Forelimb muscle (tissue), 1 donor: ENCODE results near the gene PSMA5. TPM values are rescaled to one million over a fixed set of nuclear protein-coding genes. Genes with fewer than 3 reads are reported as not detected.
"Not testable (repeated sequence)": the region's sequence is repeated elsewhere in the genome, so short reads cannot be mapped to it uniquely, and the experiment has no call there.

ENCODE experiments used
- DNase-seq: peaks from one replicate; pipeline ENCODE4 v3.0.0-alpha.2; 2013; ENCODE audit warnings: low read depth
- polyA plus RNA-seq: library from polyadenylated mRNA; unstranded; fragments of 120-200 nt; gene quantifications from one replicate; pipeline ENCODE4 v1.2.1, GENCODE V29; 2013; ENCODE audit not compliant: insufficient read length

Gene PSMA5
- polyA plus RNA-seq = 65.7 TPM

- DNase-seq = peak; percentile 95
These were observed at the start of gene PSMA5 for GRCh38 chr1:109426281-109427170. Gene PSMA5 (minus strand): TSS chr1:109426448. CDS start chr1:109426330, 118 bp downstream.

- DNase-seq = no peak
These were observed 49.0 kb upstream of the PSMA5 start for GRCh38 chr1:109475261-109475660.

- no peak for DNase-seq
These were observed 48.4 kb upstream of the PSMA5 start for GRCh38 chr1:109474697-109475096.

- DNase-seq = not testable (repeated sequence)
These were observed 47.2 kb upstream of the PSMA5 start for GRCh38 chr1:109473284-109474057.

GRCh38 chr1:109472779-109473178 lies 46.5 kb upstream of the PSMA5 start:
- DNase-seq = no peak

GRCh38 chr1:109470245-109470644 lies 44.0 kb upstream of the PSMA5 start:
- no peak for DNase-seq

GRCh38 chr1:109468903-109469302 lies 42.7 kb upstream of the PSMA5 start:
- no peak for DNase-seq

GRCh38 chr1:109468061-109468460 lies 41.8 kb upstream of the PSMA5 start:
- DNase-seq = no peak

- no peak for DNase-seq
These were observed 41.1 kb upstream of the PSMA5 start for GRCh38 chr1:109467301-109467777.

GRCh38 chr1:109466452-109467300 lies 40.4 kb upstream of the PSMA5 start, which contains the start of gene SYPL2:
Gene SYPL2 (plus strand): TSS chr1:109466546. CDS start chr1:109466844, 298 bp downstream.
- no peak for DNase-seq

- no peak for DNase-seq
These were observed 39.8 kb upstream of the PSMA5 start for GRCh38 chr1:109466125-109466451.

GRCh38 chr1:109457819-109458218 lies 31.6 kb upstream of the PSMA5 start:
- no peak for DNase-seq

GRCh38 chr1:109454497-109455133 lies 28.4 kb upstream of the PSMA5 start:
- DNase-seq = no peak

GRCh38 chr1:109447524-109447923 lies 21.3 kb upstream of the PSMA5 start:
- DNase-seq = no peak

- DNase-seq = not testable (repeated sequence)
These were observed 19.9 kb upstream of the PSMA5 start for GRCh38 chr1:109445949-109446695.

GRCh38 chr1:109444346-109444745 lies 18.1 kb upstream of the PSMA5 start:
- DNase-seq = no peak

GRCh38 chr1:109443476-109443875 lies 17.2 kb upstream of the PSMA5 start:
- DNase-seq = no peak

- DNase-seq = no peak
These were observed 14.8 kb upstream of the PSMA5 start for GRCh38 chr1:109441069-109441468.

- DNase-seq = no peak
These were observed 12.6 kb upstream of the PSMA5 start for GRCh38 chr1:109438798-109439297.

GRCh38 chr1:109434484-109434883 lies 8.2 kb upstream of the PSMA5 start:
- no peak for DNase-seq
